ENCODE measurements around the gene THG1L. TPM values are rescaled to one million over a fixed set of nuclear protein-coding genes. Genes with fewer than 3 reads are reported as not detected.

Gene THG1L
- 12.6 and 30.0 TPM in 2 replicates for total RNA-seq

GRCh38 chr5:157731272-157732129 lies at the start of gene THG1L:
THG1L (plus strand) TSS chr5:157731420; CDS start chr5:157731441, 21 bp downstream.

GRCh38 chr5:157743163-157744050 lies 12.2 kb downstream of the THG1L start, which contains the start of gene LSM11:
LSM11 (plus strand) TSS chr5:157743712; CDS start chr5:157743751, 39 bp downstream.

Other genes with a start within 250 kb of the THG1L start
- 3.2 and 5.0 TPM in 2 replicates for gene ADAM19, start 155.6 kb upstream of the THG1L start, total RNA-seq
- gene SOX30, start 79.0 kb upstream of the THG1L start, total RNA-seq, result not detected in 2 replicates
- gene C5orf52, start 59.9 kb upstream of the THG1L start, total RNA-seq, result not detected in 2 replicates
- gene LSM11, start 12.3 kb downstream of the THG1L start, total RNA-seq, result 2.9 and 3.1 TPM in 2 replicates
- 54.4 and 70.0 TPM in 2 replicates for gene CLINT1, start 127.7 kb downstream of the THG1L start, total RNA-seq

Data from airway epithelial cell (primary cell).